Endothelial cell of umbilical vein (primary cell): ENCODE measurements around the gene MOAP1. TPM values are rescaled to one million over a fixed set of nuclear protein-coding genes. Genes with fewer than 3 reads are reported as not detected.

ENCODE experiments used
- BruUV-seq: library from RNA; stranded (reverse); fragments of 400-500 nt; replicated peaks from 2 replicates; lab custom pipeline; 2021; lab: Mats Ljungman, UMichigan
- CTCF ChIA-PET: fragments of 300-600, 350-600 bp; sonication (Branson Sonifier 250); formaldehyde crosslinking; loops from one replicate; lab custom pipeline; 2021; ENCODE audit warnings: antibody characterized with exemption, inconsistent platforms; lab: Charles Lee
- POLR2A ChIA-PET: fragments of 300-600, 350-600 bp; sonication (Branson Sonifier 250); formaldehyde crosslinking; loops from one replicate; lab custom pipeline; 2021; ENCODE audit warnings: antibody characterized with exemption, inconsistent platforms; lab: Charles Lee
- DNase-seq: peaks from one replicate; pipeline ENCODE4 v3.0.0-alpha.2; 2011; ENCODE audit warnings: low read depth, low spot score
- FAIRE-seq: peaks from 2 replicates; lab custom pipeline; 2011; peaks lifted over from hg19 to GRCh38; lab: Jason Lieb, UNC
- H2AFZ ChIP-seq: 2 replicates; pipeline ENCODE4 v1.6.0; 2012; ENCODE audit warnings: low read depth, low read length, control low read depth, inconsistent platforms
- H3K27ac ChIP-seq: 2 replicates; pipeline ENCODE4 v1.5.1; 2011; ENCODE audit warnings: low read depth, mild to moderate bottlenecking, control low read depth, low read length, moderate library complexity; ENCODE audit not compliant: insufficient read depth
- H3K27me3 ChIP-seq, 2 experiments: 2 replicates each; pipeline versions ENCODE4 v1.6.0 to v1.6.1; 2011; ENCODE audit warnings: low read length in 2 of 2, mixed read lengths in 1 of 2; ENCODE audit not compliant: control insufficient read depth in 2 of 2, insufficient read depth in 2 of 2
- H3K36me3 ChIP-seq, 2 experiments: 2 replicates in 1 of 2; 3 replicates in 1 of 2; pipeline ENCODE4 v1.5.1; 2011; ENCODE audit warnings: low read length in 2 of 2, mild to moderate bottlenecking in 1 of 2, moderate library complexity in 1 of 2; ENCODE audit not compliant: control insufficient read depth in 2 of 2, insufficient read depth in 2 of 2; ENCODE audit errors: extremely low read depth in 1 of 2
- H3K4me1 ChIP-seq: 3 replicates; pipeline ENCODE4 v1.5.1; 2011; ENCODE audit warnings: mild to moderate bottlenecking, low read length; ENCODE audit not compliant: control insufficient read depth, insufficient read depth; ENCODE audit errors: extremely low read depth
- H3K4me2 ChIP-seq: 2 replicates; pipeline ENCODE4 v1.6.1; 2011; ENCODE audit warnings: low read length, control low read depth, mixed read lengths; ENCODE audit not compliant: insufficient read depth
- H3K4me3 ChIP-seq, 3 experiments: fragments of 200-600 bp in 1 of 3; sonication (generic), shearing (Covaris generic) in 1 of 3; replicated peaks in 1 of 3; 2 replicates each; pipeline ENCODE4 v1.5.1; 2011 to 2016; ENCODE audit warnings: control low read depth in 3 of 3, low read length in 3 of 3, mild to moderate bottlenecking in 2 of 3, inconsistent platforms in 1 of 3, low read depth in 1 of 3, moderate library complexity in 1 of 3; ENCODE audit not compliant: insufficient read depth in 1 of 3
- H3K79me2 ChIP-seq: 2 replicates; pipeline ENCODE4 v1.6.0; 2012; ENCODE audit warnings: low read length, inconsistent platforms; ENCODE audit not compliant: control insufficient read depth, insufficient read depth
- H3K9ac ChIP-seq: replicated peaks from 2 replicates; pipeline ENCODE3; 2011; ENCODE audit warnings: low read length, control low read depth; ENCODE audit not compliant: insufficient read depth; ENCODE audit errors: extremely low read depth
- H3K9me1 ChIP-seq: replicated peaks from 3 replicates; pipeline ENCODE4 v1.6.0; 2011; ENCODE audit warnings: mild to moderate bottlenecking, low read length; ENCODE audit not compliant: control insufficient read depth, insufficient read depth; ENCODE audit errors: extremely low read depth
- H3K9me3 ChIP-seq: replicated peaks from 2 replicates; pipeline ENCODE4 v1.5.1; 2012; ENCODE audit warnings: low read length, inconsistent platforms; ENCODE audit not compliant: control insufficient read depth, insufficient read depth
- H4K20me1 ChIP-seq: replicated peaks from 2 replicates; pipeline ENCODE3; 2011; ENCODE audit warnings: mild to moderate bottlenecking, low read length; ENCODE audit not compliant: control insufficient read depth, insufficient read depth; ENCODE audit errors: extremely low read depth
- CTCF ChIP-seq, 2 donors: IDR thresholded peaks; 1 replicate in 1 of 2; 2 replicates in 1 of 2; pipeline ENCODE4 v1.5.1; 2011; ENCODE audit warnings: low read length in 2 of 2, mild to moderate bottlenecking in 2 of 2, moderate library complexity in 2 of 2, control low read depth in 1 of 2, inconsistent platforms in 1 of 2, low read depth in 1 of 2; ENCODE audit not compliant: insufficient read depth in 1 of 2; ENCODE audit errors: extremely low read depth in 1 of 2
- EZH2 ChIP-seq: IDR thresholded peaks from 2 replicates; pipeline ENCODE4 v1.6.1; 2012; ENCODE audit warnings: borderline replicate concordance, low read depth, mild to moderate bottlenecking, moderate library complexity, low read length, inconsistent platforms; ENCODE audit not compliant: severe bottlenecking
- FOS ChIP-seq: IDR thresholded peaks from 2 replicates; pipeline ENCODE4 v1.6.1; 2011; ENCODE audit warnings: mild to moderate bottlenecking, low read length, moderate library complexity, borderline replicate concordance; ENCODE audit not compliant: insufficient read depth
- GATA2 ChIP-seq: IDR thresholded peaks from 2 replicates; pipeline ENCODE4 v1.7.0; 2011; ENCODE audit warnings: low read depth, mild to moderate bottlenecking, moderate library complexity, mixed read lengths, low read length; ENCODE audit not compliant: insufficient read length, insufficient read depth
- JUN ChIP-seq: IDR thresholded peaks from 2 replicates; pipeline ENCODE4 v1.6.1; 2011; ENCODE audit warnings: borderline replicate concordance, low read depth; ENCODE audit not compliant: insufficient read length, insufficient read depth
- MAX ChIP-seq: IDR thresholded peaks from 2 replicates; pipeline ENCODE4 v1.6.1; 2011; ENCODE audit not compliant: insufficient read depth, insufficient read length
- MYC ChIP-seq: IDR thresholded peaks from one replicate; pipeline ENCODE4 v1.6.1; 2011; ENCODE audit warnings: mild to moderate bottlenecking, low read depth, low read length
- POLR2A ChIP-seq: IDR thresholded peaks from 2 replicates; pipeline ENCODE4 v1.6.1; 2012; ENCODE audit warnings: low read depth, mild to moderate bottlenecking, control low read depth, low read length
- POLR2AphosphoS5 ChIP-seq: IDR thresholded peaks from 2 replicates; pipeline ENCODE4 v1.6.1; 2012; ENCODE audit warnings: low read depth, mild to moderate bottlenecking, control low read depth, low read length, moderate library complexity; ENCODE audit not compliant: insufficient read depth
- dilution Hi-C: fragments of 300-500 bp; cut with MboI; formaldehyde crosslinking; loops from one replicate; pipeline ENCODE4 v1.15.0; 2019; ENCODE audit warnings: low sequenced_read_pairs; ENCODE audit not compliant: extremely low pct_ligation_motif_present
- intact Hi-C: fragments of 100-400 bp; cut with micrococcal nuclease; formaldehyde crosslinking; loops from one replicate; pipeline ENCODE4 v1.10.0; 2022
- polyA plus RNA-seq, 4 experiments: library from polyadenylated mRNA; depleted of rRNA in 3 of 4; stranded (reverse) in 3 of 4; unstranded in 1 of 4; fragments of >200 nt; gene quantifications; 2 replicates each; pipeline versions ENCODE4 v1.2.1 to v1.2.3, GENCODE V29; 2011 to 2012; ENCODE audit warnings: missing spikeins in 1 of 4
- total RNA-seq: library from RNA; stranded (reverse); gene quantifications from 2 replicates; pipeline ENCODE4 v1.2.3, GENCODE V29; 2021

Gene MOAP1
- total and polyA plus RNA-seq, 2 donors (not counting 3 experiments of a cell fraction or from before 2014, with no cell fraction given), result 15.0 to 21.0 TPM

- Histone ChIP-seq H4K20me1 (no peaks in the 10 kb centered on the region), H3K4me2 (no peak overlapping the region), H3K9me1 (no peaks in the 10 kb centered on the region), H3K4me1 (no peaks in the 10 kb centered on the region), H2AFZ (no peak overlapping the region), H3K9ac (no peak overlapping the region), H3K27me3 (no peaks in the 10 kb centered on the region), H3K79me2 (no peaks in the 10 kb centered on the region), H3K4me3 (no peak overlapping the region), H3K36me3 (no peaks in the 10 kb centered on the region), H3K27ac (no peak overlapping the region), H3K9me3 (no peaks in the 10 kb centered on the region)
- TF ChIP-seq FOS, result no peak
- TF ChIP-seq EZH2, result no peak
- TF ChIP-seq MYC, result no peak
- no peak for TF ChIP-seq MAX
- TF ChIP-seq POLR2AphosphoS5, result no peak
- no peak for TF ChIP-seq GATA2
- no peak for TF ChIP-seq POLR2A
- TF ChIP-seq CTCF (IDR thresholded peaks at IDR 0.05; ENCODE audit: extremely low read depth in 1 of 2, insufficient read depth in 1 of 2, low read depth in 1 of 2, low read length in 2 of 2), result no peak
- TF ChIP-seq JUN, result no peak
- intact Hi-C loops, result no loop called here
- CTCF ChIA-PET, result interaction anchor here (1.2 kb wide), 1 partner anchor 11 kb away, joined by 4 read pairs; the partner anchor contains the start of genes GON7 and UBR7
- FAIRE-seq, result no peak
- BruUV-seq, result no TSS peak
- POLR2A ChIA-PET, result no interaction called here
- DNase-seq, result no peak
- dilution Hi-C loops, result no loop called here
These were observed 10.8 kb upstream of the MOAP1 start for GRCh38 chr14:93195316-93195999.
